Calu3 (cell line): ENCODE results near the gene DNPEP. TPM values are rescaled to one million over a fixed set of nuclear protein-coding genes. Genes with fewer than 3 reads are reported as not detected.

Source experiments
- BruUV-seq: library from RNA; stranded (reverse); fragments of 400-500 nt; replicated peaks from 2 replicates; lab custom pipeline; 2021; lab: Mats Ljungman, UMichigan
- CTCF ChIA-PET: fragments of 300-600 bp; sonication (Branson Sonifier 250); formaldehyde crosslinking; loops from one replicate; lab custom pipeline; 2022; ENCODE audit warnings: antibody characterized with exemption; lab: Charles Lee
- DNase-seq: peaks from one replicate; pipeline ENCODE4 v3.0.0; 2022
- H3K27ac Mint-ChIP-seq: one replicate; pipeline ENCODE4 v1.8.0; 2022; ENCODE audit warnings: mixed read lengths; ENCODE audit not compliant: unreplicated experiment
- H3K27me3 Mint-ChIP-seq: one replicate; pipeline ENCODE4 v1.8.0; 2022; ENCODE audit warnings: mixed read lengths; ENCODE audit not compliant: unreplicated experiment
- H3K36me3 Mint-ChIP-seq: one replicate; pipeline ENCODE4 v1.8.0; 2022; ENCODE audit warnings: mild to moderate bottlenecking, moderate library complexity, mixed read lengths; ENCODE audit not compliant: insufficient read depth, unreplicated experiment
- H3K4me1 Mint-ChIP-seq: one replicate; pipeline ENCODE4 v1.8.0; 2022; ENCODE audit warnings: mild to moderate bottlenecking, low read depth, mixed read lengths; ENCODE audit not compliant: unreplicated experiment
- H3K4me3 Mint-ChIP-seq: one replicate; pipeline ENCODE4 v1.8.0; 2022; ENCODE audit warnings: mild to moderate bottlenecking, low read depth, moderate library complexity, mixed read lengths; ENCODE audit not compliant: unreplicated experiment
- H3K9me3 Mint-ChIP-seq: one replicate; pipeline ENCODE4 v1.8.0; 2022; ENCODE audit warnings: low read depth, mixed read lengths; ENCODE audit not compliant: unreplicated experiment
- CTCF ChIP-seq: fragments of 200-600 bp; IDR thresholded peaks from one replicate; pipeline ENCODE4 v1.8.0; 2022; ENCODE audit warnings: antibody characterized with exemption; ENCODE audit not compliant: unreplicated experiment
- intact Hi-C: fragments of 100-400 bp; cut with micrococcal nuclease; formaldehyde crosslinking; loops from one replicate; pipeline ENCODE4 v1.10.0; 2022; ENCODE audit not compliant: unreplicated experiment
- total RNA-seq: library from RNA; stranded (reverse); gene quantifications from 2 replicates; pipeline ENCODE4 v1.2.3, GENCODE V29; 2022

The DNPEP gene
- total RNA-seq, 1 experiment from 2014 or later = 75.1 TPM

- intact Hi-C loops = no loop called here
These were observed 33.0 kb upstream of the DNPEP start for GRCh38 chr2:219420687-219421086.

GRCh38 chr2:219419331-219420197, 31.9 kb upstream of the DNPEP start:
- Mint-ChIP-seq H3K36me3 (no peaks in the 10 kb centered on the region), H3K27me3 (peaks cover 35% of the 10 kb centered on the region), H3K4me1 (no peaks in the 10 kb centered on the region), H3K9me3 (no peaks in the 10 kb centered on the region), H3K4me3 (no peak overlapping the region), H3K27ac (no peak overlapping the region)
- CTCF ChIA-PET = interaction anchor here (0.6 kb wide), 1 partner anchor 47 kb away, joined by 4 read pairs; no protein-coding TSS in a partner anchor
- no peak for DNase-seq
- TF ChIP-seq CTCF = no peak
- BruUV-seq = no TSS peak
- intact Hi-C loops = no loop called here

More at GRCh38 chr2:219420687-219421086, 33.0 kb upstream of the DNPEP start:
- Mint-ChIP-seq H3K4me1 (no peaks in the 10 kb centered on the region), H3K27me3 (peaks cover 40% of the 10 kb centered on the region), H3K9me3 (no peaks in the 10 kb centered on the region), H3K36me3 (no peaks in the 10 kb centered on the region), H3K4me3 (no peak overlapping the region), H3K27ac (no peak overlapping the region)
- CTCF ChIA-PET = no interaction called here
- BruUV-seq = no TSS peak
- DNase-seq = no peak
- no peak for TF ChIP-seq CTCF

- no peak overlapping the region for H3K27ac Mint-ChIP-seq
- CTCF ChIA-PET = interaction anchor here (0.6 kb wide), 1 partner anchor 47 kb away, joined by 4 read pairs; no protein-coding TSS in a partner anchor
- H3K27me3 Mint-ChIP-seq = peaks cover 33% of the 10 kb centered on the region
These were observed 31.3 kb upstream of the DNPEP start for GRCh38 chr2:219419012-219419324.

More at GRCh38 chr2:219419012-219419324, 31.3 kb upstream of the DNPEP start:
- no peak for DNase-seq
- Mint-ChIP-seq H3K4me1 (no peaks in the 10 kb centered on the region), H3K4me3 (no peak overlapping the region), H3K9me3 (no peaks in the 10 kb centered on the region), H3K36me3 (no peaks in the 10 kb centered on the region)
- no TSS peak for BruUV-seq
- intact Hi-C loops = no loop called here
- no peak for TF ChIP-seq CTCF
